HepG2 (cell line): Measurements from ENCODE around the gene THRA. TPM values are rescaled to one million over a fixed set of nuclear protein-coding genes. Genes with fewer than 3 reads are reported as not detected.

Source experiments
- ATAC-seq: fragments of 200-7000 bp; cut with Tn5 transposase; 3 replicates; pipeline ENCODE4 v1.9.1; 2020; ENCODE audit warnings: mild to moderate bottlenecking, moderate library complexity
- BruUV-seq: library from RNA; stranded (reverse); fragments of 400-500 nt; replicated peaks from 2 replicates; lab custom pipeline; 2021; lab: Mats Ljungman, UMichigan
- CTCF ChIA-PET: fragments of 300-600 bp; formaldehyde crosslinking; extraction: SDS; loops from one replicate; lab custom pipeline; 2021; ENCODE audit warnings: low total read pairs, inconsistent platforms, low intra/inter-chr PET ratio; lab: Yijun Ruan, JAX
- POLR2A ChIA-PET: fragments of 350-600 bp; sonication (Branson Sonifier 250); formaldehyde crosslinking; loops from one replicate; lab custom pipeline; 2020; ENCODE audit warnings: antibody characterized with exemption, inconsistent platforms; lab: Yijun Ruan, JAX
- DNase-seq: peaks from one replicate; pipeline ENCODE4 v3.0.0-alpha.2; 2015; ENCODE audit warnings: low spot score
- FAIRE-seq: peaks from 3 replicates; lab custom pipeline; 2011; peaks lifted over from hg19 to GRCh38; lab: Jason Lieb, UNC
- H2AFZ ChIP-seq: one replicate; pipeline ENCODE4 v1.6.1; 2011; ENCODE audit warnings: low read length, inconsistent platforms
- H3K27ac ChIP-seq: fragments of 300-600 bp; 3 replicates; pipeline ENCODE4 v1.8.0; 2011; ENCODE audit warnings: mixed run types, mild to moderate bottlenecking, mixed read lengths, low read length, inconsistent platforms; ENCODE audit not compliant: insufficient read depth; ENCODE audit errors: extremely low read length
- H3K27me3 ChIP-seq, 2 experiments: fragments of 200-600 bp in 1 of 2; 2 replicates in 1 of 2; 3 replicates in 1 of 2; pipeline versions ENCODE4 v1.6.0 to v1.8.0; 2011; ENCODE audit warnings: low read length in 2 of 2, mild to moderate bottlenecking in 2 of 2, moderate library complexity in 2 of 2, inconsistent platforms in 1 of 2; ENCODE audit not compliant: insufficient read depth in 2 of 2, control insufficient read depth in 1 of 2
- H3K36me3 ChIP-seq, 2 experiments: fragments of 200-600 bp in 1 of 2; replicated peaks in 1 of 2; 2 replicates in 1 of 2; 3 replicates in 1 of 2; pipeline versions ENCODE4 v1.5.1 to v1.8.0; 2011; ENCODE audit warnings: low read length in 2 of 2, inconsistent platforms in 1 of 2; ENCODE audit not compliant: insufficient read depth in 2 of 2, control insufficient read depth in 1 of 2
- H3K4me1 ChIP-seq: 2 replicates; pipeline ENCODE4 v1.5.1; 2012; ENCODE audit warnings: low read length, inconsistent platforms; ENCODE audit not compliant: insufficient read depth
- H3K4me2 ChIP-seq: 2 replicates; pipeline ENCODE4 v1.6.0; 2011; ENCODE audit warnings: low read depth, low read length, inconsistent platforms
- H3K4me3 ChIP-seq, 3 experiments: fragments of 200-600 bp in 1 of 3; sonication (generic), shearing (Covaris generic) in 1 of 3; replicated peaks in 1 of 3; 2 replicates each; pipeline ENCODE4 v1.5.1; 2011 to 2016; ENCODE audit warnings: low read length in 3 of 3, inconsistent platforms in 2 of 3, low read depth in 2 of 3, mild to moderate bottlenecking in 2 of 3, control low read depth in 1 of 3, mixed read lengths in 1 of 3; ENCODE audit not compliant: insufficient read depth in 1 of 3
- H3K79me2 ChIP-seq: one replicate; pipeline ENCODE4 v1.6.1; 2011; ENCODE audit warnings: low read length, inconsistent platforms; ENCODE audit not compliant: insufficient read depth
- H3K9ac ChIP-seq: 2 replicates; pipeline ENCODE4 v1.6.0; 2011; ENCODE audit warnings: mild to moderate bottlenecking, low read depth, low read length, inconsistent platforms; ENCODE audit not compliant: insufficient read depth
- H3K9me3 ChIP-seq: 2 replicates; pipeline ENCODE4 v1.5.1; 2012; ENCODE audit warnings: mild to moderate bottlenecking, low read length
- H4K20me1 ChIP-seq: 2 replicates; pipeline ENCODE4 v1.6.0; 2011; ENCODE audit warnings: inconsistent platforms, mild to moderate bottlenecking, low read length, moderate library complexity; ENCODE audit not compliant: insufficient read depth
- DNMT3B ChIP-seq: conservative IDR thresholded peaks from 2 replicates; pipeline ENCODE4 v1.6.1; 2016; ENCODE audit warnings: missing biosample characterization, control low read depth
- GATA4 ChIP-seq: sonication (generic); IDR thresholded peaks from 2 replicates; pipeline ENCODE4 v1.6.1; 2016; ENCODE audit warnings: antibody characterized with exemption, low read depth, borderline replicate concordance
- KLF6 ChIP-seq: IDR thresholded peaks from 2 replicates; pipeline ENCODE4 v1.8.0; 2016; ENCODE audit warnings: missing biosample characterization, missing genetic modification reagents
- MAFK ChIP-seq, 2 experiments: IDR thresholded peaks in 1 of 2; conservative IDR thresholded peaks in 1 of 2; 2 replicates each; pipeline ENCODE4 v1.6.1; 2011; ENCODE audit warnings: improper control_type of control experiment in 2 of 2, low read length in 2 of 2
- MATR3 ChIP-seq: sonication (generic); formaldehyde crosslinking; IDR thresholded peaks from 2 replicates; pipeline ENCODE4 v1.4.0; 2020; ENCODE audit warnings: missing genetic modification reagents
- MED1 ChIP-seq: sonication (generic); formaldehyde crosslinking; IDR thresholded peaks from 2 replicates; pipeline ENCODE4 v1.4.0; 2020; ENCODE audit warnings: missing genetic modification reagents
- MTA1 ChIP-seq: sonication (generic); formaldehyde crosslinking; IDR thresholded peaks from 2 replicates; pipeline ENCODE4 v1.4.0; 2020; ENCODE audit warnings: missing genetic modification reagents, mild to moderate bottlenecking, borderline replicate concordance
- RBFOX2 ChIP-seq: fragments of 200-400 bp; formaldehyde crosslinking; IDR thresholded peaks from 2 replicates; pipeline ENCODE4 v1.6.1; 2017; ENCODE audit warnings: low read depth, mild to moderate bottlenecking, low read length
- SPEN ChIP-seq: sonication (generic); formaldehyde crosslinking; IDR thresholded peaks from 2 replicates; pipeline ENCODE4 v1.5.1; 2020; ENCODE audit warnings: low read depth, mild to moderate bottlenecking, missing genetic modification reagents
- THAP11 ChIP-seq: IDR thresholded peaks from 2 replicates; pipeline ENCODE4 v1.6.1; 2016; ENCODE audit warnings: missing biosample characterization, missing genetic modification reagents
- YEATS4 ChIP-seq: sonication (generic); formaldehyde crosslinking; IDR thresholded peaks from 2 replicates; pipeline ENCODE4 v1.4.0; 2020; ENCODE audit warnings: missing genetic modification reagents, borderline replicate concordance
- ZBTB25 ChIP-seq: IDR thresholded peaks from 2 replicates; pipeline ENCODE4 v1.6.1; 2018; ENCODE audit warnings: missing genetic modification reagents
- ZBTB33 ChIP-seq: sonication (generic); formaldehyde crosslinking; IDR thresholded peaks from 2 replicates; pipeline ENCODE4 v1.4.0; 2020; ENCODE audit warnings: missing genetic modification reagents
- ZMAT3 ChIP-seq: sonication (generic); formaldehyde crosslinking; conservative IDR thresholded peaks from 2 replicates; pipeline ENCODE4 v1.7.0; 2021; ENCODE audit warnings: missing genetic modification reagents
- ZNF362 ChIP-seq: sonication (generic); formaldehyde crosslinking; IDR thresholded peaks from 2 replicates; pipeline ENCODE4 v1.4.0; 2020; ENCODE audit warnings: missing genetic modification reagents, mild to moderate bottlenecking, borderline replicate concordance
- ZNF451 ChIP-seq: sonication (generic); formaldehyde crosslinking; IDR thresholded peaks from 2 replicates; pipeline ENCODE4 v1.5.0; 2020; ENCODE audit warnings: mild to moderate bottlenecking, missing genetic modification reagents
- ZSCAN20 ChIP-seq: sonication (generic); formaldehyde crosslinking; IDR thresholded peaks from 2 replicates; pipeline ENCODE4 v1.4.0; 2020; ENCODE audit warnings: missing genetic modification reagents, mild to moderate bottlenecking, borderline replicate concordance
- WGBS: methylation state at CpG from one replicate; pipeline ENCODE4 v1.1.6; 2017; ENCODE audit warnings: low lambda C conversion rate; 5-methylcytosine and 5-hydroxymethylcytosine counted together
- in situ Hi-C: cut with HindIII; loops from 2 replicates; pipeline ENCODE4 v1.10.0; 2017; ENCODE audit warnings: low pct_unique_long_range_greater_than_20kb; ENCODE audit not compliant: extremely low pct_ligation_motif_present
- intact Hi-C: fragments of 100-400 bp; cut with micrococcal nuclease; formaldehyde crosslinking; loops from one replicate; pipeline ENCODE4 v1.10.0; 2022; ENCODE audit not compliant: unreplicated experiment
- polyA plus RNA-seq, 8 experiments: library from polyadenylated mRNA; depleted of rRNA in 3 of 8; stranded (reverse) in 7 of 8; unstranded in 1 of 8; fragments of >200 nt; fragmentation: Illumina TruSeq in 4 of 8; extraction: Trizol in 4 of 8; gene quantifications; 2 replicates each; pipeline versions ENCODE4 v1.2.1 to v1.2.3, GENCODE V29; 2011 to 2016; ENCODE audit warnings: low read depth in 4 of 8, missing spikeins in 1 of 8, mixed read lengths in 1 of 8; ENCODE audit not compliant: insufficient read depth in 1 of 8
- total RNA-seq, 5 experiments: library from RNA; depleted of rRNA; stranded (reverse); fragments of >200 nt; fragmentation: Illumina TruSeq; extraction: Trizol; gene quantifications; 2 replicates each; pipeline ENCODE4 v1.2.3, GENCODE V29; 2016; ENCODE audit warnings: low read depth in 1 of 5

THRA gene
- total and polyA plus RNA-seq, 2 of the 13 experiments (the other 11 are each of a cell fraction or from before 2014, with no cell fraction given) = 8.0 to 9.9 TPM

GRCh38 chr17:40025991-40026815 lies 36.6 kb upstream of the THRA start:
- no peaks in the 10 kb centered on the region for H3K4me1 ChIP-seq
- no peak overlapping the region for H3K9ac ChIP-seq
- no TSS peak for BruUV-seq
- ChIA-PET CTCF (interaction anchor here (1.6 to 2.7 kb wide), 2 partner anchors 12 to 49 kb away, joined by 6 to 56 read pairs; partner anchors contain the start of gene CSF3), POLR2A (interaction anchor here (0.6 kb wide), 1 partner anchor 107 kb away, joined by 4 read pairs; no protein-coding TSS in a partner anchor)
- H3K27me3 ChIP-seq = no peaks in the 10 kb centered on the region
- H3K36me3 ChIP-seq = peaks cover 40 to 74% of the 10 kb centered on the region in 2 experiments
- WGBS = 94% methylated on average over 20 of the region's 22 CpGs
- no peak overlapping the region for H3K4me2 ChIP-seq
- H3K9me3 ChIP-seq = no peaks in the 10 kb centered on the region
- H3K27ac ChIP-seq = no peak overlapping the region
- no peak overlapping the region for H2AFZ ChIP-seq
- no peak for DNase-seq
- intact Hi-C loops = no loop called here
- ATAC-seq = no peak
- no peak for FAIRE-seq
- no peaks in the 10 kb centered on the region for H3K79me2 ChIP-seq
- in situ Hi-C loops = no loop called here
- TF ChIP-seq YEATS4 (CRISPR knock-in tag) = no peak
- TF ChIP-seq MED1 (CRISPR knock-in tag) = no peak
- TF ChIP-seq DNMT3B (CRISPR knock-in tag) = no peak
- TF ChIP-seq ZMAT3 = peak; percentile 22; the same call in 1 of the 2 replicates
- no peak for TF ChIP-seq ZSCAN20
- no peak for TF ChIP-seq MATR3 (CRISPR knock-in tag)
- TF ChIP-seq ZNF362 (CRISPR knock-in tag) = no peak
- TF ChIP-seq ZBTB33 (CRISPR knock-in tag) = 0 out of 2 replicates have a peak, but pooled peaks have one; percentile 34
- 0 out of 2 replicates have a peak, but pooled peaks have one; percentile 1 for TF ChIP-seq RBFOX2
- TF ChIP-seq GATA4 = no peak
- no peak for TF ChIP-seq KLF6
- peak in 1 of 2 experiments; percentile 17; a peak in 1 of 4 replicates for TF ChIP-seq MAFK (conservative IDR thresholded peaks at IDR 0.05 in 1 of 2, IDR thresholded peaks at IDR 0.05 in 1 of 2; ENCODE audit: low read length in 2 of 2)
- 0 out of 2 replicates have a peak, but pooled peaks have one; percentile 21 for TF ChIP-seq SPEN (CRISPR knock-in tag)
- 0 out of 2 replicates have a peak, but pooled peaks have one; percentile 12 for TF ChIP-seq ZNF451 (CRISPR knock-in tag)
- no peak for TF ChIP-seq ZBTB25 (CRISPR knock-in tag)
- TF ChIP-seq THAP11 (CRISPR knock-in tag) = no peak
- 0 out of 2 replicates have a peak, but pooled peaks have one; percentile 43 for TF ChIP-seq MTA1 (CRISPR knock-in tag)
- no peaks in the 10 kb centered on the region for H4K20me1 ChIP-seq
- no peak overlapping the region for H3K4me3 ChIP-seq
